Caco-2 (cell line): ENCODE results near the gene SLC8A2. TPM values are rescaled to one million over a fixed set of nuclear protein-coding genes. Genes with fewer than 3 reads are reported as not detected.

Experiments used
- BruUV-seq: library from RNA; stranded (reverse); fragments of 400-500 nt; replicated peaks from 2 replicates; lab custom pipeline; 2021; lab: Mats Ljungman, UMichigan
- CTCF ChIA-PET: fragments of 300-600 bp; sonication (Branson Sonifier 250); formaldehyde crosslinking; loops from one replicate; lab custom pipeline; 2022; ENCODE audit warnings: antibody characterized with exemption; lab: Charles Lee
- POLR2A ChIA-PET: fragments of 300-600 bp; sonication (Branson Sonifier 250); formaldehyde crosslinking; loops from one replicate; lab custom pipeline; 2022; ENCODE audit warnings: antibody characterized with exemption; lab: Charles Lee
- DNase-seq, 2 experiments: peaks; one replicate each; pipeline versions ENCODE4 v3.0.0 to v3.0.0-alpha.2; 2020 to 2022
- H3K27me3 ChIP-seq: replicated peaks from 2 replicates; pipeline ENCODE4 v1.6.0; 2011; ENCODE audit warnings: low read length; ENCODE audit not compliant: control insufficient read depth, insufficient read depth
- H3K36me3 ChIP-seq: 2 replicates; pipeline ENCODE4 v1.5.1; 2011; ENCODE audit warnings: low read length; ENCODE audit not compliant: control insufficient read depth, insufficient read depth
- H3K4me1 ChIP-seq: fragments of 250-450 bp; sonication (Bioruptor Pico); 2 replicates; pipeline ENCODE4 v1.5.1; 2020; ENCODE audit warnings: mild to moderate bottlenecking
- H3K4me3 ChIP-seq: 2 replicates; pipeline ENCODE4 v1.5.1; 2011; ENCODE audit warnings: low read depth, mild to moderate bottlenecking, control low read depth, low read length
- H3K9me3 ChIP-seq: fragments of 250-450 bp; sonication (Bioruptor Pico); 2 replicates; pipeline ENCODE4 v1.5.1; 2020; ENCODE audit warnings: mild to moderate bottlenecking, moderate library complexity
- H3K27ac Mint-ChIP-seq: one replicate; pipeline ENCODE4 v1.8.0; 2022; ENCODE audit warnings: mixed read lengths; ENCODE audit not compliant: unreplicated experiment
- H3K27me3 Mint-ChIP-seq: one replicate; pipeline ENCODE4 v1.8.0; 2022; ENCODE audit warnings: mixed read lengths; ENCODE audit not compliant: insufficient read depth, unreplicated experiment
- H3K36me3 Mint-ChIP-seq: one replicate; pipeline ENCODE4 v1.8.0; 2022; ENCODE audit warnings: mild to moderate bottlenecking, mixed read lengths; ENCODE audit not compliant: insufficient read depth, unreplicated experiment
- H3K4me1 Mint-ChIP-seq: one replicate; pipeline ENCODE4 v1.8.0; 2022; ENCODE audit warnings: low read depth, mixed read lengths; ENCODE audit not compliant: unreplicated experiment
- H3K4me3 Mint-ChIP-seq: one replicate; pipeline ENCODE4 v1.8.0; 2022; ENCODE audit warnings: mild to moderate bottlenecking, moderate library complexity, mixed read lengths; ENCODE audit not compliant: unreplicated experiment
- H3K9me3 Mint-ChIP-seq: one replicate; pipeline ENCODE4 v1.8.0; 2022; ENCODE audit warnings: mixed read lengths; ENCODE audit not compliant: unreplicated experiment
- CTCF ChIP-seq, 2 experiments: fragments of 200-600 bp in 1 of 2; IDR thresholded peaks; 1 replicate in 1 of 2; 2 replicates in 1 of 2; pipeline versions ENCODE4 v1.5.1 to v1.8.0; 2011 to 2022; ENCODE audit warnings: antibody characterized with exemption in 1 of 2, control low read depth in 1 of 2, inconsistent platforms in 1 of 2, low read depth in 1 of 2, low read length in 1 of 2, mild to moderate bottlenecking in 1 of 2, moderate library complexity in 1 of 2; ENCODE audit not compliant: insufficient read depth in 1 of 2, severe bottlenecking in 1 of 2, unreplicated experiment in 1 of 2
- intact Hi-C: fragments of 100-400 bp; cut with micrococcal nuclease; formaldehyde crosslinking; loops from one replicate; pipeline ENCODE4 v1.10.0; 2022; ENCODE audit not compliant: unreplicated experiment
- total RNA-seq: library from RNA; stranded (reverse); gene quantifications from 2 replicates; pipeline ENCODE4 v1.2.3, GENCODE V29; 2022

Gene SLC8A2
- total RNA-seq, 1 experiment from 2014 or later, result 1.2 TPM

GRCh38 chr19:47510516-47511127 lies 38.9 kb upstream of the SLC8A2 start:
- ChIA-PET POLR2A (no interaction called here), CTCF (no interaction called here)
- Mint-ChIP-seq H3K4me1 (peaks cover 34% of the 10 kb centered on the region), H3K27ac (no peak overlapping the region), H3K27me3 (no peaks in the 10 kb centered on the region), H3K36me3 (peaks cover 59% of the 10 kb centered on the region), H3K9me3 (no peaks in the 10 kb centered on the region), H3K4me3 (no peak overlapping the region)
- no peaks in the 10 kb centered on the region for H3K27me3 ChIP-seq
- no TSS peak for BruUV-seq
- no peaks in the 10 kb centered on the region for H3K9me3 ChIP-seq
- TF ChIP-seq CTCF (IDR thresholded peaks at IDR 0.05; ENCODE audit: insufficient read depth in 1 of 2, low read depth in 1 of 2, low read length in 1 of 2, severe bottlenecking in 1 of 2, unreplicated experiment in 1 of 2), result no peak
- no peak for DNase-seq
- H3K4me3 ChIP-seq, result no peak overlapping the region
- intact Hi-C loops, result no loop called here
- no peaks in the 10 kb centered on the region for H3K36me3 ChIP-seq
- H3K4me1 ChIP-seq, result peaks cover 22% of the 10 kb centered on the region

GRCh38 chr19:47509973-47510372 lies 38.3 kb upstream of the SLC8A2 start:
- peaks cover 55% of the 10 kb centered on the region for H3K36me3 Mint-ChIP-seq
- no peaks in the 10 kb centered on the region for H3K27me3 ChIP-seq
- no peak for TF ChIP-seq CTCF (IDR thresholded peaks at IDR 0.05; ENCODE audit: insufficient read depth in 1 of 2, low read depth in 1 of 2, low read length in 1 of 2, severe bottlenecking in 1 of 2, unreplicated experiment in 1 of 2)

GRCh38 chr19:47509170-47509847 lies 37.6 kb upstream of the SLC8A2 start:
- Mint-ChIP-seq H3K27me3 (no peaks in the 10 kb centered on the region), H3K4me1 (peaks cover 28% of the 10 kb centered on the region), H3K9me3 (no peaks in the 10 kb centered on the region), H3K4me3 (no peak overlapping the region), H3K36me3 (peaks cover 48% of the 10 kb centered on the region), H3K27ac (no peak overlapping the region)
- no TSS peak for BruUV-seq
- Histone ChIP-seq H3K27me3 (no peaks in the 10 kb centered on the region), H3K9me3 (no peaks in the 10 kb centered on the region), H3K4me3 (no peak overlapping the region), H3K36me3 (no peaks in the 10 kb centered on the region), H3K4me1 (peaks cover 22% of the 10 kb centered on the region)
- TF ChIP-seq CTCF (IDR thresholded peaks at IDR 0.05; ENCODE audit: insufficient read depth in 1 of 2, low read depth in 1 of 2, low read length in 1 of 2, severe bottlenecking in 1 of 2, unreplicated experiment in 1 of 2), result no peak
- ChIA-PET POLR2A (no interaction called here), CTCF (interaction anchor here (0.8 kb wide), 1 partner anchor 73 kb away, joined by 4 read pairs; no protein-coding TSS in a partner anchor)
- intact Hi-C loops, result no loop called here
- DNase-seq, result no peak

More at GRCh38 chr19:47509973-47510372, 38.3 kb upstream of the SLC8A2 start:
- Mint-ChIP-seq H3K4me1 (peaks cover 34% of the 10 kb centered on the region), H3K9me3 (no peaks in the 10 kb centered on the region), H3K27ac (no peak overlapping the region), H3K4me3 (no peak overlapping the region), H3K27me3 (no peaks in the 10 kb centered on the region)
- no peak overlapping the region for H3K4me3 ChIP-seq
- no peaks in the 10 kb centered on the region for H3K9me3 ChIP-seq
- ChIA-PET CTCF (no interaction called here), POLR2A (no interaction called here)
- intact Hi-C loops, result no loop called here
- H3K36me3 ChIP-seq, result no peaks in the 10 kb centered on the region
- DNase-seq, result no peak
- no TSS peak for BruUV-seq
- H3K4me1 ChIP-seq, result peaks cover 22% of the 10 kb centered on the region
